SHP77 (cell line): ENCODE results near the gene NOX5.
"Not testable (repeated sequence)": the region's sequence is repeated elsewhere in the genome, so short reads cannot be mapped to it uniquely, and the experiment has no call there.

Source experiments
- DNase-seq, 2 experiments: peaks; one replicate each; lab custom pipeline; 2025; lab: John Stamatoyannopoulos, UW

Gene NOX5

GRCh38 chr15:69014454-69014853 lies at the start of gene NOX5:
Gene NOX5 (plus strand): TSS chr15:69014695. CDS start chr15:69014736, 41 bp downstream.
- no peak for DNase-seq

DNA sequence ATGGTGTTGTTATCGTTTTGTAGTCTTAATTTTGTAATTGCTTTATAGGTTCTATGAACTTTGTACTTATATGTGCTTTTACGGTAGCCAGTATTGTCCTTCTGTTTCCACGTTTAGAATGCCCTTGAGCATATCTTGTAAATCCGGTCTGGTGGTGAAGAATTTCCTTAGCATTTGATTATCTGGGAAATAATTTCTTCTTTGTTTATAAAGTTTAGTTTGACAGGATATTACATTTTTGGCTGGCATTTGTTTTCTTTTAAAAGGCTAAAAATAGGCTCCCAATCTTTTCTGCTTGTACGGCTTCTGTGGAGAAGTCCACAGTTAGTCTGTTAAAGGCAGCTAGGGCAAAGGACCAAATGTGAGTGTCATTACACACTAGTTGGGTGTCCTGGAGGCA lies 47.5 kb upstream of the NOX5 start:
- DNase-seq = no peak

DNA sequence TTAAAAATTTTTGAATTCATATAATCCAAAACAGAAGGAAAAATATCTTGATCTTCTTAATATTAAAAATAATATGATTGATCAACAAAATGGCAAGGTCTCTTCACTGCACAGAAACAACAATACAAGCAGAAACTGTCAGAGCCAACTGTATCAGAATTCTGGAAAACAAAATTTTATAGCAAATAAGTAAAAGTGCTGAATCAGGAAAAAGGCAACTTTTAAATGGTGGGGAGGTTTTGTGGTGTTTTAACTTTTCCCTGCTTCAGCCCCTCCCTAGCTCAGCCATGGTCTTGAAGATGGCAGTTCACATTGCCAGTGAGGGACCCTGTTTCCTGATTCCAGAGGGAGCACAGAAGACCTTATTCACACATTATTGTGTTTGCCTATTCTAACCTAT lies 46.5 kb upstream of the NOX5 start:
- no peak for DNase-seq

DNA sequence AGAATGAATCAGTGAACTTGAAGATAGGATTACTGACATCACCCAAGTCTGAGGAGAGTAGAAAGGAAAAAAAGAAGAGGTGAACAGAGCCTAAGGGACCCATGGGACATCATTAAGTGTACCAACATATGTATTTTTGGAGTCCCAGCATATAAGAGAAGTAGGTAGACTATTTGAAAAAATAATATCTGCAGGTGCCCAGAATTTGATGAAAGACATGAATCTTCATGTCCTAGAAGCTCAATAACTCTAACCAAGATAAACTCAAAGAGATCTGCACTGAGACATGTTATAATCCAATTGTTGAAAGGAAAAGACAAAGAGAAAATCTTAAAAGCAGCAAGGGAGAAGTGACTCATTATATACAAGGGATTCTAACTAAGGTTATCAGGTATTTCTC lies 45.2 kb upstream of the NOX5 start:
- DNase-seq = no peak

DNA sequence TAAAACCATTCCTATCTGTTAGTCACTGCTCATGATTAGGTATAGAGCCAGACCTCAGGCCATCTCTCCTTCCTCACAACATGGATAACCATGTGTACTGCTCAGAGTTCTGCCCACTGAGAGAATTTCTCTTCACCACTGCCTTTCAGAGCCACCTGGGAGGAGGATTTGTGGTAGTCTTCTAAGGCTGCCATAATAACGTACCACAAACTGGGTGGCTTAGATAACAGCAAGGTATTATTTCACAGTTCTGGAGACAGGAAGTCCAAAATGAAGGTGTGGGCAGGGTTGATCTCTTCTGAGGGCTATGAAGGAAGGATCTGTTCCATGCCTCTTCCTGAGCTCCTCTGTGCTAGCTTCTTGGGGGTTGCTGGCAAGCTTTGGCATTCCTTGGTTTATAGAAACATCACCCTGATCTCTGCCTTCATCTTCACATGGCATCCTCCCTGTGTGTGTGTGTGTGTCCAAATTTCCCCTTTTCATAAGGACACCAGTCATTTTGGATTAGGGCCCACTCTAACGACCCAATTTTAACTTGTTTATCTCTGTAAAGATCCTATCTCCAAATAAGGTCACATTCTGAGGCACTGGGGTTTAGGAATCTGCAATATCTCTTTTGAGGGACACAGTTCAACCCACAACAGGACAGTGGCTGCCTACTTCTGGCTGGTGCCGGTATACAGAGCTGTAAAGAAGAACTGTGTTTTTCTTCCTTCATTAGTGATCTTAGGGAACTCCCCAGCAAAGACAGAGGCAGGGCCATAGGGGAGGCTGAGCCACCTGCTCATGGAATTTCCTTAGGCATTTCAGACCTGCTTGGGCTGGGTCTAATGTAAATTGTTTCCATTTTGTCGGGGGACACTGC lies 42.1 kb upstream of the NOX5 start:
- no peak for DNase-seq

DNA sequence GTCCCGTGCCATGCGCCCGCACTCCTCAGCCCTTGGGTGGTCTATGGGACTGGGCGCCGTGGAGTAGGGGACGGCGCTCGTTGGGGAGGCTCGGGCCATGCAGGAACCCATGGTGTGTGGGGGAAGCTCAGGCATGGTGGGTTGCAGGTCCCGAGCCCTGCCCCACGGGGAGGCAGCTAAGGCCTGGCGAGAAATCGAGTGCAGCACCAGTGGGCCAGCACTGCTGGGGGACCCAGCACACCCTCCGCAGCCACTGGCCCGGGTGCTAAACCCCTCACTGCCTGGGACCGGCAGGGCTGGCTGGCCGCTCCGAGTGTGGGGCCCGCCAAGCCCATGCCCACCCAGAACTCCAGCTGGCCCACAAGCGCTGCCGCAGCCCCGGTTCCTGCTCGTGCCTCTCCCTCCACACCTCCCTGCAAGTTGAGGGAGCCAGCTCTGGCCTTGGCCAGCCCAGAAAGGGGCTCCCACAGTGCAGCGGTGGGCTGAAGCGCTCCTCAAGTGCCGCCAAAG lies 38.8 kb upstream of the NOX5 start:
- not testable (repeated sequence) for DNase-seq

GRCh38 chr15:68977426-68977825 lies 37.1 kb upstream of the NOX5 start:
- DNase-seq = not testable (repeated sequence)

- DNase-seq = no peak
These were observed 35.5 kb upstream of the NOX5 start for GRCh38 chr15:68979006-68979405.

DNA sequence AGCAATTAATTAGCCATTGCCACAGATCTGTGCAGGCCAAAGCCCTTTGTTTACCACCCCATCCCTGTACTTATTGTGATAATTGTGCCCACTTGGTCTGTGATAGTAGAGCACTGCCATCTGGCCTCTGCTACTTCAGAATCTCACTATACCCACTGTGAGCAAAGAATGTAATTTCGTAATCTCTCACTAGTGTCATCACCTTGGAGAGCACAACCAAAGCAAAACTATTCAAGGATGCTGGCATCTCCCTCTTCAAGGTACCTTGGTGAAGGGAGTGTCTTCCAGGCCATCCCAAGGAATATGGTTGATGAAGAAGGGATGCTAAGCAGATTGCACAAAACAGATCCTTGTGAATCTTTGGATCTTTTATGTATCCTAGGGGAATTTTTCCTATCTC lies 34.7 kb upstream of the NOX5 start:
- no peak for DNase-seq

DNA sequence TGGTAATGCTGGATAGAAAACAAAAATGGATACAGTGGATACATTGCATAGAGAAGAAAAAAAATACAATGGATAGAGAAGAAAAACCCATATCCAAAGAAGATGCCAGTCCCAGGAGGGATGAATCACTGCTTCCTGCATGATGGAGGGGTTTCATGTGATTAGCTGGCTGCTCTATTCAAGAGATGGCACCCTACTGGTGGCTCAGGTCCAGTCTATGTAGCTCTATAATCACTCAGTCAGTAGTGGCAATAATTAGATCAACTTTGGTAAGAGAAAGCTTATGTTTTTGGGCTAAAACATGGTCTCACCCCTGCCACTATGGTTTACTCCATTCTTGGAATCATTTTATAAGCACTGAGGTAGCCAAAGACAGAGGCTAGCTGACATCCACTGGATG lies 33.7 kb upstream of the NOX5 start:
- no peak for DNase-seq

- DNase-seq = no peak
These were observed 32.6 kb upstream of the NOX5 start for GRCh38 chr15:68981941-68982340.

GRCh38 chr15:68982976-68983563 lies 31.4 kb upstream of the NOX5 start:
- DNase-seq = no peak

DNA sequence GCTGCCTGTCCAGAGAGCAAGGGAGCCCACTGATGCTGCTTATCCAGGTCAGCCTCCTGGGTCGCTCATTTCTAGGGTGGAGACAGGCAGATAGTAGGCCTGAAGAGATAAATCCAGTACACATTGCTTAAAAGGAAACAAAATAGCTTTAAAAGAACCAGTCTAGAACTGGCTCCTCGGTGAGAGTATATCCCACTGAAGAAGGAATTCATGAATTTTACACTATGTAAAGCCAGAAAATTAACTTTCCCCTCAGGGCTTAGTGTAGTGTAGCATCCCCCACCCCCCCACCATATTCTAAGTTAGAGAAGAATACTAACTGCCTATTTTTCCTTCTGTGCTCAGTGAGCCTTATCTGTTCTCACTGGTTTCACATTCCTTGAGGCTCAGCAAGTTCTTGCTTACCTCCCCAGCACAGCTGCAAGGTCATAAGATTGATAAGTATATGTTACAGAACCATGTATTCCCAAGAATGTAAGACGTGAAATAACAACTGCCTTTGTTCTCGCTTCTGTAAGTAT lies 30.5 kb upstream of the NOX5 start:
- DNase-seq = no peak

DNA sequence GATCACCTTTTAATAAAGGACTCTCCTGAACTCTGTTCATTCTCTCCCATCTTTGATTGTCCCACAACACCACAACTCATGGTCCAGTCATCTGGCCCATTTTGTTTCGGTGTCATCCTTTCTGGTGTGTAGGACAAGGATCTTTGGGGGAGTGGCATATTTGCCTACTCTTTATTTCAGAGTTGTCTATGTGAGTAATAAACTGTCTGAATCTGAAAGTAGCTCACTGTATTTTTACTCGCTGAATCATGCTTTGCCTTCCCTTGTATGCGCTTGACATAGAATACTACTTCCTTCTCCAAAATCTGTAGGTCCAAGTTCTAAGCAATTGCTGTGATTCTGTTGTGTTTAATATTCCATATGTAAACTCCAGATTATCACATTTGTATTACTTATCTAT lies 29.9 kb upstream of the NOX5 start:
- no peak for DNase-seq

GRCh38 chr15:68985361-68985891 lies 29.1 kb upstream of the NOX5 start:
- no peak for DNase-seq

GRCh38 chr15:68986322-68986721 lies 28.2 kb upstream of the NOX5 start:
- DNase-seq = no peak

- no peak for DNase-seq
These were observed 27.4 kb upstream of the NOX5 start for GRCh38 chr15:68987120-68987519.

GRCh38 chr15:68987676-68988075 lies 26.8 kb upstream of the NOX5 start:
- DNase-seq = no peak

DNA sequence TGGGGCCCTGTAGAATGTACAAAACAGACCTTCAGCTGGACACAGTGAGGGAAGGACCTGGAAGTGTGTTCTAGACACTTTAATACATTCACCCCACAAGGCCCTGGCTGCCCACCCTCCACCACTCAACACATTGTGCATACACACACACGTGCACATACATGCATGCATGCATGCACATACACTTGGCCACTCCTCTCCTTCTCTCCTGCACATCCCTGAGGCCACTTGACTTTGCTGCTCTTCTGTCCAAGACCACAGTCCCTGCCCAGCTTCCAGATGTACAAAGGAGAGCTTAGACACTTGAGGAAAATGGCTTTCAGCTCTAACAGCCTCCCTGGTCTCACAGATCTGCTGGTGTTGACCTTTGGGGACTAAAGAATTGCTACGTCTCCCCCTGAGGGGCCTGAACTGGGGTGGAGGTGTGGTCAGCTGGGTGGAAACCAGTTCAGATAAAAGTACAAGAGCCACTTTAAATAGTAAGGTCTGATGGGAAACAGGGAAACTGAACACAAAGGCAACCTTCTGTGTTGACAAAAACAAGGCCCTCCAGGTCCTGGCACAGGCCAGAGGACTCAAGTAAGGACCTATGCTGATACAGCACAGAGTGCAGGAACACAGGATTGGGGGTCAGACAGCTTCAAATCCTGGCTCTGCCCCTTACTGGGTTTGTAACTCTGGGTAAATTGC lies 24.8 kb upstream of the NOX5 start:
- DNase-seq = no peak

GRCh38 chr15:68990231-68990991 lies 24.1 kb upstream of the NOX5 start:
- DNase-seq = no peak

- no peak for DNase-seq
These were observed 23.4 kb upstream of the NOX5 start for GRCh38 chr15:68990992-68991500.
